HEK293 (cell line): ENCODE results near the gene ABCG1.

ENCODE experiments used
- CTCF ChIA-PET: fragments of 350-600 bp; formaldehyde crosslinking; extraction: SDS; loops from one replicate; lab custom pipeline; 2021; ENCODE audit warnings: antibody characterized with exemption; lab: Yijun Ruan, JAX
- POLR2A ChIA-PET: fragments of 300-600 bp; formaldehyde crosslinking; extraction: SDS; loops from one replicate; lab custom pipeline; 2020; ENCODE audit warnings: antibody characterized with exemption, inconsistent platforms; lab: Yijun Ruan, JAX
- H3K27ac ChIP-seq: fragments of 200-500 bp; sonication (Bioruptor generic); 2 replicates; pipeline ENCODE4 v1.5.1; 2014; ENCODE audit warnings: low read depth, low read length, control low read depth, inconsistent platforms; ENCODE audit errors: extremely low read depth
- H3K36me3 ChIP-seq, 2 experiments: fragments of 200-500 bp in 1 of 2; sonication (Bioruptor generic) in 1 of 2; 1 replicate in 1 of 2; 2 replicates in 1 of 2; pipeline ENCODE4 v1.5.1; 2014 to 2017; ENCODE audit warnings: inconsistent platforms in 2 of 2, low read length in 2 of 2; ENCODE audit not compliant: control insufficient read depth in 2 of 2, insufficient read depth in 1 of 2
- H3K4me1 ChIP-seq: fragments of 200-500 bp; sonication (Bioruptor generic); 2 replicates; pipeline ENCODE4 v1.5.1; 2014; ENCODE audit warnings: mild to moderate bottlenecking, low read length, inconsistent platforms; ENCODE audit not compliant: control insufficient read depth, insufficient read depth
- H3K4me3 ChIP-seq: 2 replicates; pipeline ENCODE4 v1.5.1; 2011; ENCODE audit warnings: low read depth, mild to moderate bottlenecking, control low read depth, low read length, moderate library complexity
- H3K9me3 ChIP-seq: fragments of 200-500 bp; sonication (Bioruptor generic); 2 replicates; pipeline ENCODE4 v1.5.1; 2014; ENCODE audit warnings: low read depth, low read length, inconsistent platforms; ENCODE audit not compliant: control insufficient read depth, insufficient read depth
- BCL11B ChIP-seq: fragments of 450-650 bp; formaldehyde crosslinking; IDR thresholded peaks from 2 replicates; pipeline ENCODE4 v1.5.1; 2016; ENCODE audit warnings: low read depth, missing biosample characterization, missing genetic modification characterization
- EGR2 ChIP-seq: fragments of 450-650 bp; formaldehyde crosslinking; IDR thresholded peaks from 2 replicates; pipeline ENCODE4 v1.5.1; 2016; ENCODE audit warnings: low read depth, missing biosample characterization, missing genetic modification characterization
- KLF16 ChIP-seq: fragments of 450-650 bp; formaldehyde crosslinking; IDR thresholded peaks from 2 replicates; pipeline ENCODE4 v1.5.1; 2017; ENCODE audit warnings: missing biosample characterization, missing genetic modification characterization
- KLF7 ChIP-seq: fragments of 450-650 bp; formaldehyde crosslinking; IDR thresholded peaks from 2 replicates; pipeline ENCODE4 v1.5.1; 2016; ENCODE audit warnings: missing biosample characterization, missing genetic modification characterization, borderline replicate concordance
- YY2 ChIP-seq: fragments of 450-650 bp; formaldehyde crosslinking; IDR thresholded peaks from 2 replicates; pipeline ENCODE4 v1.5.1; 2016; ENCODE audit warnings: missing biosample characterization, missing genetic modification characterization
- ZBTB21 ChIP-seq: fragments of 450-650 bp; formaldehyde crosslinking; IDR thresholded peaks from 2 replicates; pipeline ENCODE4 v1.5.1; 2017; ENCODE audit warnings: missing biosample characterization, missing genetic modification characterization
- ZEB2 ChIP-seq: fragments of 450-650 bp; formaldehyde crosslinking; IDR thresholded peaks from 2 replicates; pipeline ENCODE4 v1.5.1; 2016; ENCODE audit warnings: missing biosample characterization, missing genetic modification characterization
- ZNF138 ChIP-seq: fragments of 450-650 bp; formaldehyde crosslinking; IDR thresholded peaks from 2 replicates; pipeline ENCODE4 v1.5.1; 2016; ENCODE audit warnings: missing biosample characterization, missing genetic modification characterization, borderline replicate concordance
- ZNF146 ChIP-seq: fragments of 450-650 bp; formaldehyde crosslinking; IDR thresholded peaks from 2 replicates; pipeline ENCODE4 v1.5.1; 2016; ENCODE audit warnings: missing biosample characterization, missing genetic modification characterization
- ZNF2 ChIP-seq: fragments of 450-650 bp; formaldehyde crosslinking; IDR thresholded peaks from 2 replicates; pipeline ENCODE4 v1.5.1; 2016; ENCODE audit warnings: missing biosample characterization, missing genetic modification characterization
- ZNF23 ChIP-seq: fragments of 450-650 bp; formaldehyde crosslinking; IDR thresholded peaks from 2 replicates; pipeline ENCODE4 v1.5.1; 2016; ENCODE audit warnings: missing biosample characterization, missing genetic modification characterization, borderline replicate concordance
- ZNF302 ChIP-seq: fragments of 450-650 bp; formaldehyde crosslinking; IDR thresholded peaks from 2 replicates; pipeline ENCODE4 v1.5.1; 2016; ENCODE audit warnings: missing biosample characterization, missing genetic modification characterization, low read depth
- ZNF394 ChIP-seq: fragments of 450-650 bp; formaldehyde crosslinking; IDR thresholded peaks from 2 replicates; pipeline ENCODE4 v1.5.1; 2016; ENCODE audit warnings: missing biosample characterization, missing genetic modification characterization, mild to moderate bottlenecking, moderate library complexity, borderline replicate concordance
- ZNF423 ChIP-seq: fragments of 450-650 bp; formaldehyde crosslinking; IDR thresholded peaks from 2 replicates; pipeline ENCODE4 v1.5.1; 2016; ENCODE audit warnings: missing biosample characterization, missing genetic modification characterization
- ZNF426 ChIP-seq: fragments of 450-650 bp; formaldehyde crosslinking; IDR thresholded peaks from 2 replicates; pipeline ENCODE4 v1.5.1; 2017; ENCODE audit warnings: missing biosample characterization, missing genetic modification characterization, mild to moderate bottlenecking, inconsistent platforms, moderate library complexity
- ZNF571 ChIP-seq: fragments of 450-650 bp; formaldehyde crosslinking; IDR thresholded peaks from 2 replicates; pipeline ENCODE4 v1.5.0; 2017; ENCODE audit warnings: missing biosample characterization, missing genetic modification characterization
- ZNF621 ChIP-seq: fragments of 450-650 bp; formaldehyde crosslinking; IDR thresholded peaks from 2 replicates; pipeline ENCODE4 v1.5.1; 2017; ENCODE audit warnings: missing biosample characterization, missing genetic modification characterization
- ZNF623 ChIP-seq: fragments of 450-650 bp; formaldehyde crosslinking; IDR thresholded peaks from 2 replicates; pipeline ENCODE4 v1.5.1; 2016; ENCODE audit warnings: missing biosample characterization, missing genetic modification characterization
- ZNF629 ChIP-seq: fragments of 450-650 bp; formaldehyde crosslinking; IDR thresholded peaks from 2 replicates; pipeline ENCODE4 v1.5.1; 2017; ENCODE audit warnings: missing biosample characterization, missing genetic modification characterization
- ZNF776 ChIP-seq: fragments of 450-650 bp; formaldehyde crosslinking; IDR thresholded peaks from 2 replicates; pipeline ENCODE4 v1.5.0; 2017; ENCODE audit warnings: missing biosample characterization, missing genetic modification characterization, borderline replicate concordance
- TF ChIP-seq, protein P1 (sequence below): sonication (generic); formaldehyde crosslinking; IDR thresholded peaks from 2 replicates; pipeline ENCODE4 v1.8.1; 2022; ENCODE audit warnings: mild to moderate bottlenecking, moderate library complexity, missing genetic modification reagents
- TF ChIP-seq, protein P2 (sequence below): fragments of 450-650 bp; formaldehyde crosslinking; IDR thresholded peaks from 2 replicates; pipeline ENCODE4; 2016; ENCODE audit warnings: missing biosample characterization, missing genetic modification characterization
- TF ChIP-seq, protein P3 (sequence below): fragments of 450-650 bp; formaldehyde crosslinking; IDR thresholded peaks from 2 replicates; pipeline ENCODE4 v1.5.1; 2016; ENCODE audit warnings: missing biosample characterization, missing genetic modification characterization
- TF ChIP-seq, protein P4 (sequence below): fragments of 450-650 bp; formaldehyde crosslinking; IDR thresholded peaks from 2 replicates; pipeline ENCODE4 v1.5.1; 2016; ENCODE audit warnings: missing biosample characterization, missing genetic modification characterization, borderline replicate concordance
- TF ChIP-seq, protein P5 (sequence below): fragments of 450-650 bp; formaldehyde crosslinking; IDR thresholded peaks from 2 replicates; pipeline ENCODE4 v1.5.1; 2016; ENCODE audit warnings: missing biosample characterization, missing genetic modification characterization
- TF ChIP-seq, protein P6 (sequence below): fragments of 450-650 bp; formaldehyde crosslinking; IDR thresholded peaks from 2 replicates; pipeline ENCODE4 v1.5.1; 2016; ENCODE audit warnings: missing biosample characterization, missing genetic modification characterization

Gene ABCG1

DNA sequence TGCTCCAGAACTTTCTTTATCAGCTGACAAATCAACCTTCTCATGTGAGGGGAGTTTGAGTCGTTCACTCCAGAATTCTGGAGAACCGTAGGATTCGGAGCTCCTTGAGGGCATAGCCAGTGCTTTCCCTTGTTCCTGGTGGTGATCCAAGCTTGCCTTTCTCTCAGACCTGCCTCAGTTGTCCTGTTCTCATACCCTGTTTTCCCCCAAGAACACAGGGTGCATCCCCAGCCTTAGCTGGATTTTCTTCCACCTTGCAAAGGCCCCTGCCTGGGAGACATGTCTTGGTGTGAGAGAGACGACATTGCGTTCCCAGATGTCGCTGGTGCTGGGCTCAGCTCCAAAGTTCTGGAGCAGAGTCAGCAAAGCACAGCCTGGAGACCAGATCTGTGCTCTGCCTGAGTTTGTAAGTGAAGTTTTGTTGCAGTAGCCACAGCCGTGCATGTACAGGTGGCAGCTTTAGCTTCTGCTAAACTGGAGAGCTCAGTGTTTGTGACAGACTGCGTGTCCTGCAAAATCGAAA lies 40.0 kb downstream of the ABCG1 start:
- no peak overlapping the region for H3K4me3 ChIP-seq
- no peaks in the 10 kb centered on the region for H3K36me3 ChIP-seq
- ChIA-PET POLR2A (interaction anchor here (0.6 to 1.2 kb wide), 2 partner anchors 111 to 142 kb away, joined by 3 read pairs; no protein-coding TSS in a partner anchor), CTCF (interaction anchor here (0.5 to 3.7 kb wide), 44 partner anchors 10 to 568 kb away, joined by 3 to 46 read pairs (median 4); no protein-coding TSS in a partner anchor)
- H3K4me1 ChIP-seq = no peaks in the 10 kb centered on the region
- TF ChIP-seq KLF16 (tag by site-specific recombination) (no peak), ZNF571 (no peak), ZNF423 (tag by site-specific recombination) (no peak), ZNF629 (tag by site-specific recombination) (no peak), ZNF138 (tag by site-specific recombination) (no peak), ZNF146 (no peak), ZNF621 (tag by site-specific recombination) (no peak), YY2 (no peak), ZNF776 (tag by site-specific recombination) (no peak), ZNF623 (tag by site-specific recombination) (no peak)
- TF ChIP-seq, protein P1, sequence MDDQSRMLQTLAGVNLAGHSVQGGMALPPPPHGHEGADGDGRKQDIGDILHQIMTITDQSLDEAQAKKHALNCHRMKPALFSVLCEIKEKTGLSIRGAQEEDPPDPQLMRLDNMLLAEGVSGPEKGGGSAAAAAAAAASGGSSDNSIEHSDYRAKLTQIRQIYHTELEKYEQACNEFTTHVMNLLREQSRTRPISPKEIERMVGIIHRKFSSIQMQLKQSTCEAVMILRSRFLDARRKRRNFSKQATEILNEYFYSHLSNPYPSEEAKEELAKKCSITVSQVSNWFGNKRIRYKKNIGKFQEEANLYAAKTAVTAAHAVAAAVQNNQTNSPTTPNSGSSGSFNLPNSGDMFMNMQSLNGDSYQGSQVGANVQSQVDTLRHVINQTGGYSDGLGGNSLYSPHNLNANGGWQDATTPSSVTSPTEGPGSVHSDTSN (CRISPR knock-in tag) = no peak
- TF ChIP-seq, protein P2, sequence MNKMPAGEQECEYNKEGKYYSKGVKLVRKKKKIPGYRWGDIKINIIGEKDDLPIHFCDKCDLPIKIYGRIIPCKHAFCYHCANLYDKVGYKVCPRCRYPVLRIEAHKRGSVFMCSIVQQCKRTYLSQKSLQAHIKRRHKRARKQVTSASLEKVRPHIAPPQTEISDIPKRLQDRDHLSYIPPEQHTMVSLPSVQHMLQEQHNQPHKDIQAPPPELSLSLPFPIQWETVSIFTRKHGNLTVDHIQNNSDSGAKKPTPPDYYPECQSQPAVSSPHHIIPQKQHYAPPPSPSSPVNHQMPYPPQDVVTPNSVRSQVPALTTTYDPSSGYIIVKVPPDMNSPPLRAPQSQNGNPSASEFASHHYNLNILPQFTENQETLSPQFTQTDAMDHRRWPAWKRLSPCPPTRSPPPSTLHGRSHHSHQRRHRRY (tag by site-specific recombination) = no peak
- TF ChIP-seq, protein P3, sequence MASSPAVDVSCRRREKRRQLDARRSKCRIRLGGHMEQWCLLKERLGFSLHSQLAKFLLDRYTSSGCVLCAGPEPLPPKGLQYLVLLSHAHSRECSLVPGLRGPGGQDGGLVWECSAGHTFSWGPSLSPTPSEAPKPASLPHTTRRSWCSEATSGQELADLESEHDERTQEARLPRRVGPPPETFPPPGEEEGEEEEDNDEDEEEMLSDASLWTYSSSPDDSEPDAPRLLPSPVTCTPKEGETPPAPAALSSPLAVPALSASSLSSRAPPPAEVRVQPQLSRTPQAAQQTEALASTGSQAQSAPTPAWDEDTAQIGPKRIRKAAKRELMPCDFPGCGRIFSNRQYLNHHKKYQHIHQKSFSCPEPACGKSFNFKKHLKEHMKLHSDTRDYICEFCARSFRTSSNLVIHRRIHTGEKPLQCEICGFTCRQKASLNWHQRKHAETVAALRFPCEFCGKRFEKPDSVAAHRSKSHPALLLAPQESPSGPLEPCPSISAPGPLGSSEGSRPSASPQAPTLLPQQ (tag by site-specific recombination) = no peak
- no peak overlapping the region for H3K27ac ChIP-seq
- H3K9me3 ChIP-seq = no peaks in the 10 kb centered on the region

DNA sequence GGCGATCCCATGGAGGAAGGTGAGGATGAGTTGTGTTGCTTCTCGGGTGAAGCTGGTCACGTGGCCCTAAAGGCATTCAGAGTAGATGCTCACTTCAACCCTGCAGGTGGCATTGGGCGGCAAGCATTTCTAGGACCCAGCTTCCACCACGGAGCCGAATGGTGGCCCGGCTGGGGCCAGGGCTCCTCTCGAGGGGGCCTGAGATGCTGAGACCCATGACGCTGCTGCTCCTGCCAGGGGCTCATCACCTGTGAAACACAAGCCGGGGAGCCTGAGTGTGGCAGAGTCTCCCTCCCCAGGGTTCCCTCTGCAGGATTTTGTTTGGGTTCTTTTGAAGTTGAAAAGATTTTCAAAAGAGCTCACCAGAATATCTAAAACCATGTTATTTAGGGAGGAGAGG lies 41.2 kb downstream of the ABCG1 start:
- no peak for TF ChIP-seq ZNF302 (tag by site-specific recombination)
- no peak for TF ChIP-seq ZBTB21 (tag by site-specific recombination)
- no peak for TF ChIP-seq KLF7 (tag by site-specific recombination)
- no peak for TF ChIP-seq ZNF394
- no peak for TF ChIP-seq ZNF23 (tag by site-specific recombination)
- TF ChIP-seq BCL11B = no peak
- TF ChIP-seq, protein P4, sequence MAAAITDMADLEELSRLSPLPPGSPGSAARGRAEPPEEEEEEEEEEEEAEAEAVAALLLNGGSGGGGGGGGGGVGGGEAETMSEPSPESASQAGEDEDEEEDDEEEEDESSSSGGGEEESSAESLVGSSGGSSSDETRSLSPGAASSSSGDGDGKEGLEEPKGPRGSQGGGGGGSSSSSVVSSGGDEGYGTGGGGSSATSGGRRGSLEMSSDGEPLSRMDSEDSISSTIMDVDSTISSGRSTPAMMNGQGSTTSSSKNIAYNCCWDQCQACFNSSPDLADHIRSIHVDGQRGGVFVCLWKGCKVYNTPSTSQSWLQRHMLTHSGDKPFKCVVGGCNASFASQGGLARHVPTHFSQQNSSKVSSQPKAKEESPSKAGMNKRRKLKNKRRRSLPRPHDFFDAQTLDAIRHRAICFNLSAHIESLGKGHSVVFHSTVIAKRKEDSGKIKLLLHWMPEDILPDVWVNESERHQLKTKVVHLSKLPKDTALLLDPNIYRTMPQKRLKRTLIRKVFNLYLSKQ = no peak
- no peak for TF ChIP-seq ZEB2 (tag by site-specific recombination)
- TF ChIP-seq, protein P5, sequence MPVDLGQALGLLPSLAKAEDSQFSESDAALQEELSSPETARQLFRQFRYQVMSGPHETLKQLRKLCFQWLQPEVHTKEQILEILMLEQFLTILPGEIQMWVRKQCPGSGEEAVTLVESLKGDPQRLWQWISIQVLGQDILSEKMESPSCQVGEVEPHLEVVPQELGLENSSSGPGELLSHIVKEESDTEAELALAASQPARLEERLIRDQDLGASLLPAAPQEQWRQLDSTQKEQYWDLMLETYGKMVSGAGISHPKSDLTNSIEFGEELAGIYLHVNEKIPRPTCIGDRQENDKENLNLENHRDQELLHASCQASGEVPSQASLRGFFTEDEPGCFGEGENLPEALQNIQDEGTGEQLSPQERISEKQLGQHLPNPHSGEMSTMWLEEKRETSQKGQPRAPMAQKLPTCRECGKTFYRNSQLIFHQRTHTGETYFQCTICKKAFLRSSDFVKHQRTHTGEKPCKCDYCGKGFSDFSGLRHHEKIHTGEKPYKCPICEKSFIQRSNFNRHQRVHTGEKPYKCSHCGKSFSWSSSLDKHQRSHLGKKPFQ (tag by site-specific recombination) = no peak
- TF ChIP-seq ZNF426 (tag by site-specific recombination) = no peak
- TF ChIP-seq EGR2 = no peak
- TF ChIP-seq, protein P6, sequence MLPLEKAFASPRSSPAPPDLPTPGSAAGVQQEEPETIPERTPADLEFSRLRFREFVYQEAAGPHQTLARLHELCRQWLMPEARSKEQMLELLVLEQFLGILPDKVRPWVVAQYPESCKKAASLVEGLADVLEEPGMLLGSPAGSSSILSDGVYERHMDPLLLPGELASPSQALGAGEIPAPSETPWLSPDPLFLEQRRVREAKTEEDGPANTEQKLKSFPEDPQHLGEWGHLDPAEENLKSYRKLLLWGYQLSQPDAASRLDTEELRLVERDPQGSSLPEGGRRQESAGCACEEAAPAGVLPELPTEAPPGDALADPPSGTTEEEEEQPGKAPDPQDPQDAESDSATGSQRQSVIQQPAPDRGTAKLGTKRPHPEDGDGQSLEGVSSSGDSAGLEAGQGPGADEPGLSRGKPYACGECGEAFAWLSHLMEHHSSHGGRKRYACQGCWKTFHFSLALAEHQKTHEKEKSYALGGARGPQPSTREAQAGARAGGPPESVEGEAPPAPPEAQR (tag by site-specific recombination) = no peak
- TF ChIP-seq ZNF2 = no peak
- TF ChIP-seq, all 188 proteins: peak for 0
- CTCF ChIA-PET = interaction anchor here (0.6 to 3.7 kb wide), 21 partner anchors 8 to 294 kb away, joined by 3 to 46 read pairs (median 8); no protein-coding TSS in a partner anchor
- H3K4me1 ChIP-seq = no peaks in the 10 kb centered on the region
- H3K27ac ChIP-seq = no peak overlapping the region
- H3K4me3 ChIP-seq = no peak overlapping the region
- no peaks in the 10 kb centered on the region for H3K36me3 ChIP-seq
- POLR2A ChIA-PET = no interaction called here
- H3K9me3 ChIP-seq = no peaks in the 10 kb centered on the region
